HepG2 (cell line): ENCODE measurements around the gene DQX1. TPM values are rescaled to one million over a fixed set of nuclear protein-coding genes. Genes with fewer than 3 reads are reported as not detected.

Experiments used
- CREM ChIP-seq, 2 experiments: sonication (generic) in 1 of 2; formaldehyde crosslinking in 1 of 2; IDR thresholded peaks; 2 replicates each; pipeline versions ENCODE4 v1.4.0 to v1.6.1; 2016 to 2020; ENCODE audit warnings: antibody characterized with exemption in 1 of 2, mild to moderate bottlenecking in 1 of 2, missing genetic modification reagents in 1 of 2
- CTCF ChIP-seq: sonication (generic); formaldehyde crosslinking; IDR thresholded peaks from 2 replicates; pipeline ENCODE4 v1.5.0; 2020; ENCODE audit warnings: mild to moderate bottlenecking, missing genetic modification reagents, moderate library complexity
- GTF2F1 ChIP-seq: fragments of 150-350 bp; IDR thresholded peaks from 2 replicates; pipeline ENCODE4 v1.6.1; 2014; ENCODE audit warnings: low read length
- HHEX ChIP-seq: IDR thresholded peaks from 2 replicates; pipeline ENCODE4 v1.6.1; 2016; ENCODE audit warnings: control low read depth
- HOXA7 ChIP-seq: sonication (generic); formaldehyde crosslinking; IDR thresholded peaks from 2 replicates; pipeline ENCODE4 v1.8.1; 2022; ENCODE audit warnings: mild to moderate bottlenecking, missing genetic modification reagents, moderate library complexity
- PHF5A ChIP-seq: IDR thresholded peaks from one replicate; pipeline ENCODE4 v1.6.1; 2018; ENCODE audit warnings: low read depth, missing genetic modification reagents; ENCODE audit not compliant: unreplicated experiment
- RBM22 ChIP-seq: fragments of 200-400 bp; formaldehyde crosslinking; optimal IDR thresholded peaks from 2 replicates; pipeline ENCODE3; 2017; ENCODE audit warnings: mild to moderate bottlenecking, low read length, moderate library complexity
- REL ChIP-seq: sonication (generic); formaldehyde crosslinking; conservative IDR thresholded peaks from 2 replicates; pipeline ENCODE4 v1.8.0; 2022; ENCODE audit warnings: mild to moderate bottlenecking, missing genetic modification reagents, moderate library complexity
- SIN3A ChIP-seq: IDR thresholded peaks from 2 replicates; pipeline ENCODE4 v1.6.1; 2011; ENCODE audit warnings: low read depth, mild to moderate bottlenecking, control low read depth, low read length, borderline replicate concordance
- SRY ChIP-seq: sonication (generic); formaldehyde crosslinking; IDR thresholded peaks from 2 replicates; pipeline ENCODE4 v1.8.0; 2022; ENCODE audit warnings: mild to moderate bottlenecking, missing genetic modification reagents
- ZBTB38 ChIP-seq: sonication (generic); formaldehyde crosslinking; IDR thresholded peaks from 2 replicates; pipeline ENCODE4 v1.5.1; 2020; ENCODE audit warnings: mild to moderate bottlenecking, missing genetic modification reagents
- ZBTB49 ChIP-seq: sonication (generic); formaldehyde crosslinking; IDR thresholded peaks from 2 replicates; pipeline ENCODE4 v1.4.0; 2020; ENCODE audit warnings: missing genetic modification reagents, borderline replicate concordance
- ZNF12 ChIP-seq: sonication (generic); formaldehyde crosslinking; IDR thresholded peaks from 2 replicates; pipeline ENCODE4 v1.5.0; 2020; ENCODE audit warnings: missing genetic modification reagents
- ZNF224 ChIP-seq: sonication (generic); formaldehyde crosslinking; IDR thresholded peaks from 2 replicates; pipeline ENCODE4 v1.5.0; 2020; ENCODE audit warnings: mild to moderate bottlenecking, missing genetic modification reagents
- ZNF30 ChIP-seq: sonication (generic); formaldehyde crosslinking; IDR thresholded peaks from 2 replicates; pipeline ENCODE4 v1.5.0; 2020; ENCODE audit warnings: mild to moderate bottlenecking, missing genetic modification reagents
- ZNF317 ChIP-seq: sonication (generic); formaldehyde crosslinking; IDR thresholded peaks from 2 replicates; pipeline ENCODE4 v1.5.0; 2020; ENCODE audit warnings: mild to moderate bottlenecking, missing genetic modification reagents
- ZNF362 ChIP-seq: sonication (generic); formaldehyde crosslinking; IDR thresholded peaks from 2 replicates; pipeline ENCODE4 v1.4.0; 2020; ENCODE audit warnings: missing genetic modification reagents, mild to moderate bottlenecking, borderline replicate concordance
- ZNF770 ChIP-seq: sonication (generic); formaldehyde crosslinking; IDR thresholded peaks from 2 replicates; pipeline ENCODE4 v1.5.0; 2020; ENCODE audit warnings: mild to moderate bottlenecking, missing genetic modification reagents
- ZUFSP ChIP-seq: sonication (generic); formaldehyde crosslinking; IDR thresholded peaks from 2 replicates; pipeline ENCODE4 v1.9.0; 2021; ENCODE audit warnings: missing genetic modification reagents, mild to moderate bottlenecking, borderline replicate concordance
- polyA plus RNA-seq, 8 experiments: library from polyadenylated mRNA; depleted of rRNA in 3 of 8; stranded (reverse) in 7 of 8; unstranded in 1 of 8; fragments of >200 nt; fragmentation: Illumina TruSeq in 4 of 8; extraction: Trizol in 4 of 8; gene quantifications; 2 replicates each; pipeline versions ENCODE4 v1.2.1 to v1.2.3, GENCODE V29; 2011 to 2016; ENCODE audit warnings: low read depth in 4 of 8, missing spikeins in 1 of 8, mixed read lengths in 1 of 8; ENCODE audit not compliant: insufficient read depth in 1 of 8
- total RNA-seq, 5 experiments: library from RNA; depleted of rRNA; stranded (reverse); fragments of >200 nt; fragmentation: Illumina TruSeq; extraction: Trizol; gene quantifications; 2 replicates each; pipeline ENCODE4 v1.2.3, GENCODE V29; 2016; ENCODE audit warnings: low read depth in 1 of 5

Gene DQX1
- total and polyA plus RNA-seq, 2 of the 13 experiments (the other 11 are each of a cell fraction or from before 2014, with no cell fraction given), result 27.6 to 89.8 TPM

GRCh38 chr2:74482801-74483674, 43.0 kb downstream of the DQX1 start, which contains the start of the genes CCDC142 and TTC31 (continued):
- TF ChIP-seq CTCF (CRISPR knock-in tag) (peak; percentile 99), CREM (IDR thresholded peaks at IDR 0.05) (peak; percentile 98), CREM (CRISPR knock-in tag; IDR thresholded peaks at IDR 0.05) (no peak), HHEX (CRISPR knock-in tag) (peak; percentile 58; the same call in 1 of the 2 replicates), ZNF30 (CRISPR knock-in tag) (peak; percentile 11; the same call in 1 of the 2 replicates), ZNF362 (0 out of 2 replicates have a peak, but pooled peaks have one; percentile 43), REL (peak; percentile 23; the same call in 1 of the 2 replicates), ZNF770 (peak; percentile 31; the same call in 1 of the 2 replicates), GTF2F1 (0 out of 2 replicates have a peak, but pooled peaks have one; percentile 52), SIN3A (peak; percentile 68; the same call in 1 of the 2 replicates), ZNF12 (CRISPR knock-in tag) (no peak), ZBTB38 (CRISPR knock-in tag) (no peak; the same call in 1 of the 2 replicates), SRY (CRISPR knock-in tag) (peak; percentile 65; the same call in 1 of the 2 replicates), HOXA7 (peak; percentile 69; the same call in 1 of the 2 replicates), PHF5A (CRISPR knock-in tag) (peak; percentile 71), ZUFSP (no peak), ZNF224 (CRISPR knock-in tag) (0 out of 2 replicates have a peak, but pooled peaks have one; percentile 38), ZBTB49 (no peak; the same call in 1 of the 2 replicates), ZNF317 (CRISPR knock-in tag) (peak; percentile 71), RBM22 (no peak)
